GM06990 (cell line): ENCODE results near the gene SV2C.
"Not testable (repeated sequence)": the region's sequence is repeated elsewhere in the genome, so short reads cannot be mapped to it uniquely, and the experiment has no call there.

ENCODE experiments used
- DNase-seq: peaks from one replicate; pipeline ENCODE4 v3.0.0-alpha.2; 2011; ENCODE audit not compliant: insufficient read length; ENCODE audit errors: extremely low read depth
- H3K27me3 ChIP-seq: replicated peaks from 2 replicates; pipeline ENCODE4 v1.6.0; 2011; ENCODE audit warnings: low read length; ENCODE audit not compliant: control insufficient read depth, insufficient read depth
- H3K36me3 ChIP-seq: 2 replicates; pipeline ENCODE4 v1.5.1; 2011; ENCODE audit warnings: low read length; ENCODE audit not compliant: control insufficient read depth, insufficient read depth
- H3K4me3 ChIP-seq: replicated peaks from 2 replicates; pipeline ENCODE4 v1.5.1; 2011; ENCODE audit warnings: low read depth, mild to moderate bottlenecking, control low read depth, low read length
- CTCF ChIP-seq: IDR thresholded peaks from 2 replicates; pipeline ENCODE4 v1.5.1; 2011; ENCODE audit warnings: low read length, control low read depth, mild to moderate bottlenecking, inconsistent platforms; ENCODE audit not compliant: insufficient read depth, poor library complexity, severe bottlenecking

The SV2C gene

GRCh38 chr5:76081811-76082771 is 1.1 kb upstream of the SV2C start:
- no peak for DNase-seq
- Histone ChIP-seq H3K4me3 (no peak overlapping the region), H3K27me3 (peaks cover 2% of the 10 kb centered on the region; the same call in 1 of the 2 replicates), H3K36me3 (no peaks in the 10 kb centered on the region)
- TF ChIP-seq CTCF, result no peak

GRCh38 chr5:76083555-76084495 is 642 bp downstream of the SV2C start:
- TF ChIP-seq CTCF, result no peak
- peak overlapping the region; percentile 36 for H3K4me3 ChIP-seq
- DNase-seq, result peak; percentile 24
- peaks cover 2% of the 10 kb centered on the region; the same call in 1 of the 2 replicates for H3K27me3 ChIP-seq
- H3K36me3 ChIP-seq, result no peaks in the 10 kb centered on the region

GRCh38 chr5:76084496-76085242 is 1.5 kb downstream of the SV2C start:
- H3K36me3 ChIP-seq, result no peaks in the 10 kb centered on the region
- TF ChIP-seq CTCF, result no peak
- peaks cover 2% of the 10 kb centered on the region; the same call in 1 of the 2 replicates for H3K27me3 ChIP-seq
- DNase-seq, result peak; percentile 18
- no peak overlapping the region; the same call in 1 of the 2 replicates for H3K4me3 ChIP-seq

- no peak for TF ChIP-seq CTCF
- H3K36me3 ChIP-seq, result no peaks in the 10 kb centered on the region
- H3K4me3 ChIP-seq, result no peak overlapping the region
- DNase-seq, result no peak
- H3K27me3 ChIP-seq, result peaks cover 2% of the 10 kb centered on the region; the same call in 1 of the 2 replicates
These were observed 2.0 kb downstream of the SV2C start for GRCh38 chr5:76085243-76085579.

- no peak overlapping the region for H3K4me3 ChIP-seq
- H3K27me3 ChIP-seq, result peaks cover 2% of the 10 kb centered on the region; the same call in 1 of the 2 replicates
- no peaks in the 10 kb centered on the region for H3K36me3 ChIP-seq
- no peak for TF ChIP-seq CTCF
- no peak for DNase-seq
These were observed 2.9 kb downstream of the SV2C start for GRCh38 chr5:76086095-76086494.

GRCh38 chr5:76089156-76089555 is 6.0 kb downstream of the SV2C start:
- H3K4me3 ChIP-seq, H3K27me3 ChIP-seq, DNase-seq, H3K36me3 ChIP-seq: not testable (repeated sequence)
